ENCODE measurements around the gene TOX3.

TOX3 gene

DNA sequence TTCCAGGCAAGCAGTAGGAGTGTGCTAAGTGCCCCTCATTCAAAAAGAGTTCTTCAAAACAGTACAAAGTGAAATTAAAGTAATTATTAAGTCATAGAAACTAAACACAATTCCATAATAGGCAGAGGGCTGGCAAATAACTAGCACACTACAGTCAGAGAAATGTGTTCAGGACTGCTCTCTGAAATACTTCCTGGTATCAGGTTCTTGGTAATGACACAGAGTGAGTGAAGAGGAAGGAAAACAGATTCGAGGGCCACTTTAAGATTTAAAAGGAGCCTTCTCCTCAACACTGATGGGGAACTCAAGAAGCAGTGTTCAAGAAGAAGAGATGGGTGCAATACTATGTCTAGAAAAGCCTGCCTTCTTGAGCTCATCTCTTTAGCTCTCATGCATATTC lies 139.2 kb downstream of the TOX3 start:
- no peak for DNase-seq (ENCODE audit: low read depth)
- no peak for TF ChIP-seq CTCF (IDR thresholded peaks at IDR 0.05; ENCODE audit: control insufficient read depth, insufficient read depth, low read depth, low read length, missing control alignments)
- H3K4me3 ChIP-seq (ENCODE audit: control insufficient read depth, low read depth, low read length), result no peak overlapping the region

GRCh38 chr16:52405441-52405840 lies 141.5 kb downstream of the TOX3 start:
- TF ChIP-seq CTCF (IDR thresholded peaks at IDR 0.05; ENCODE audit: control insufficient read depth, insufficient read depth, low read depth, low read length, missing control alignments), result no peak
- DNase-seq (ENCODE audit: low read depth), result no peak
- no peak overlapping the region for H3K4me3 ChIP-seq (ENCODE audit: control insufficient read depth, low read depth, low read length)

DNA sequence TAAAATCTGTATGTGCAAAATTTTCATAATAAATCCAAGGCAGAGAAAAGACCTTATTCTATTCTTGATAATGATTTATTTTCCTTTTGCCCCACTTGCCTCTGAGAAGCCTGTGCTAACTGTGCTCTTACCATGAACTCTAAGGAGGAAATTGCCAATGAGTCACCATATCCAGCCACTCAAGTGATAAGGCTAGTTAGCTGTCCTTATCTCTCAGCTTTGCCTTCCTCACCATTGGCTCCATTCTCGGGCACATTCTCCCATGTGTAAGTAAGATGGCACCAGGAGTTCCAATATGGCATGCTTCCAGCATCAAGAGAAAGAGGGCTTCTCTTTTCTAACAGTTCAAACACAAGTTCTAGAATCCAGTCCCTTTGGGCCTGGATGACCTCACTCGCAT lies 142.4 kb downstream of the TOX3 start:
- no peak overlapping the region for H3K4me3 ChIP-seq (ENCODE audit: control insufficient read depth, low read depth, low read length)
- DNase-seq (ENCODE audit: low read depth), result no peak
- TF ChIP-seq CTCF (IDR thresholded peaks at IDR 0.05; ENCODE audit: control insufficient read depth, insufficient read depth, low read depth, low read length, missing control alignments), result no peak

DNA sequence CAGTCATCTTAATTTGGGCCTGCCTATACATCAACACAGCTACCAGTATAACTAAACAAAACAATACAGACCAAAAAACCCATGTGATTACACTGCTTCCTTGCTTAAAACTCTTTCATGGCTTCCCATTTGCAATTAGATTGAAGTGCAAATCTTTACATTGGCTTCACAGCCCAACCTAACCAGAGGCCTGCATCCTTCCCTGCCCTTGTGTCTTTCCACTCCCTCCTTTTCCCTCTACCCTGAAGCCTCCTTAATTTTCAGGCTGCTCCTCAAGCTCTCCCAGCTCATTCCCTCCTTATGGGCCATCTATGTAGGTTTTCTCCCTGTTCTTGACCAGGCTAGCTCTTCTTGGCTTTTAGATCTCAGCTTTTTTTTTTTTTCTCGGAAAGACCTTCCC lies 147.8 kb downstream of the TOX3 start:
- DNase-seq (ENCODE audit: low read depth), result no peak
- TF ChIP-seq CTCF (IDR thresholded peaks at IDR 0.05; ENCODE audit: control insufficient read depth, insufficient read depth, low read depth, low read length, missing control alignments), result no peak
- no peak overlapping the region for H3K4me3 ChIP-seq (ENCODE audit: control insufficient read depth, low read depth, low read length)

- no peak overlapping the region for H3K4me3 ChIP-seq (ENCODE audit: control insufficient read depth, low read depth, low read length)
- DNase-seq (ENCODE audit: low read depth), result no peak
- no peak for TF ChIP-seq CTCF (IDR thresholded peaks at IDR 0.05; ENCODE audit: control insufficient read depth, insufficient read depth, low read depth, low read length, missing control alignments)
Measured at GRCh38 chr16:52398491-52398960, 148.4 kb downstream of the TOX3 start.

GRCh38 chr16:52398021-52398420 lies 148.9 kb downstream of the TOX3 start:
- no peak for TF ChIP-seq CTCF (IDR thresholded peaks at IDR 0.05; ENCODE audit: control insufficient read depth, insufficient read depth, low read depth, low read length, missing control alignments)
- H3K4me3 ChIP-seq (ENCODE audit: control insufficient read depth, low read depth, low read length), result no peak overlapping the region
- DNase-seq (ENCODE audit: low read depth), result no peak

DNA sequence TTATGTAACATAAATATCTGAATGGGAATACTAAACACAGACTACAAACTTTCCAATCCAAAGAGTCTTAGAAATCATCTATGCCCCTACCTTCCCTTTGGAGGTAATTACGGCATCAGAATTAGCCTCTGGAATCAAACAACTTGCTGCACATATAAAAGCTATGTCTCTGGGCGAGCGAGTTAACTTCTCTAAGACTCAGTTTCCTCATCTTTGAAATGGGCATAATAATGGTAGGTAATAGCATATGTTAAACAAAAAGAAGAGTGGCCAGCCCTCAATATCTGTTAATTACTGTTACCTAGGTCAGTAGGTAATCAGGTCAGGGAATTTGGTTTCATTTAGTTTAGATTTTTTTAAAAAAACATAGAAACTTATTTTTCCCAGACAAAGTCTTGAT lies 153.5 kb downstream of the TOX3 start:
- DNase-seq (ENCODE audit: low read depth), result no peak
- H3K4me3 ChIP-seq (ENCODE audit: control insufficient read depth, low read depth, low read length), result no peak overlapping the region
- TF ChIP-seq CTCF (IDR thresholded peaks at IDR 0.05; ENCODE audit: control insufficient read depth, insufficient read depth, low read depth, low read length, missing control alignments), result no peak

All from AG09309 (cell line).